Mammary epithelial cell (primary cell): ENCODE data around the gene GFI1.

Experiments
- EZH2 ChIP-seq: IDR thresholded peaks from 2 replicates; pipeline ENCODE4 v1.6.1; 2012; ENCODE audit warnings: low read length, inconsistent platforms, borderline replicate concordance
- TF ChIP-seq, protein P1 (sequence below), 2 donors: IDR thresholded peaks in 1 of 2; conservative IDR thresholded peaks in 1 of 2; 2 replicates each; pipeline ENCODE4 v1.5.1; 2011 to 2012; ENCODE audit warnings: inconsistent platforms in 2 of 2, low read length in 2 of 2, mild to moderate bottlenecking in 2 of 2, control low read depth in 1 of 2, low read depth in 1 of 2; ENCODE audit not compliant: insufficient read depth in 1 of 2; ENCODE audit errors: extremely low read depth in 1 of 2

DNA sequence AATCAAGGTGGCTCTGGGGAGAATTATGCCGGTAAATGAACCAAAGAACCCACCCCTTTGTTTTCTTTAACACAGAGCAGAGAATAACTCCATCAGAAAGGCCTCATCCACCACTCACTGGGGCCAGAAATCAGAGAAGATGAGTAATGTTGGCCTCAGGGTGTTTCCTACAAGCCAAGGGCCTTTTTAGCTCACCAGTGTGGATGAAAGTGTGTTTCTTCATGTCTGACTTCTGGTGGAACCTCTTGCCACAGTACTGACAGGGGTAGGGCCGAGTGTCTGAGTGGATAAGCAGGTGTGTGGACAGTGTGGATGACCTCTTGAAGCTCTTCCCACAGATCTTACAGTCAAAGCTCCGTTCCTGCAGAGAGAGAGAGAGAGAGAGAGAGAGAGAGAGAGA, 8.3 kb downstream of the GFI1 start:
- TF ChIP-seq, protein P1, sequence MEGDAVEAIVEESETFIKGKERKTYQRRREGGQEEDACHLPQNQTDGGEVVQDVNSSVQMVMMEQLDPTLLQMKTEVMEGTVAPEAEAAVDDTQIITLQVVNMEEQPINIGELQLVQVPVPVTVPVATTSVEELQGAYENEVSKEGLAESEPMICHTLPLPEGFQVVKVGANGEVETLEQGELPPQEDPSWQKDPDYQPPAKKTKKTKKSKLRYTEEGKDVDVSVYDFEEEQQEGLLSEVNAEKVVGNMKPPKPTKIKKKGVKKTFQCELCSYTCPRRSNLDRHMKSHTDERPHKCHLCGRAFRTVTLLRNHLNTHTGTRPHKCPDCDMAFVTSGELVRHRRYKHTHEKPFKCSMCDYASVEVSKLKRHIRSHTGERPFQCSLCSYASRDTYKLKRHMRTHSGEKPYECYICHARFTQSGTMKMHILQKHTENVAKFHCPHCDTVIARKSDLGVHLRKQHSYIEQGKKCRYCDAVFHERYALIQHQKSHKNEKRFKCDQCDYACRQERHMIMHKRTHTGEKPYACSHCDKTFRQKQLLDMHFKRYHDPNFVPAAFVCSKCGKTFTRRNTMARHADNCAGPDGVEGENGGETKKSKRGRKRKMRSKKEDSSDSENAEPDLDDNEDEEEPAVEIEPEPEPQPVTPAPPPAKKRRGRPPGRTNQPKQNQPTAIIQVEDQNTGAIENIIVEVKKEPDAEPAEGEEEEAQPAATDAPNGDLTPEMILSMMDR (conservative IDR thresholded peaks at IDR 0.05 in 1 of 2, IDR thresholded peaks at IDR 0.05 in 1 of 2; ENCODE audit: extremely low read depth in 1 of 2, insufficient read depth in 1 of 2, low read depth in 1 of 2, low read length in 2 of 2) = no peak
- no peak for TF ChIP-seq EZH2
